ENCODE measurements around the gene SLC39A7. TPM values are rescaled to one million over a fixed set of nuclear protein-coding genes. Genes with fewer than 3 reads are reported as not detected.

Gene SLC39A7
- polyA plus RNA-seq, 1 donor: 95.2 TPM

DNA sequence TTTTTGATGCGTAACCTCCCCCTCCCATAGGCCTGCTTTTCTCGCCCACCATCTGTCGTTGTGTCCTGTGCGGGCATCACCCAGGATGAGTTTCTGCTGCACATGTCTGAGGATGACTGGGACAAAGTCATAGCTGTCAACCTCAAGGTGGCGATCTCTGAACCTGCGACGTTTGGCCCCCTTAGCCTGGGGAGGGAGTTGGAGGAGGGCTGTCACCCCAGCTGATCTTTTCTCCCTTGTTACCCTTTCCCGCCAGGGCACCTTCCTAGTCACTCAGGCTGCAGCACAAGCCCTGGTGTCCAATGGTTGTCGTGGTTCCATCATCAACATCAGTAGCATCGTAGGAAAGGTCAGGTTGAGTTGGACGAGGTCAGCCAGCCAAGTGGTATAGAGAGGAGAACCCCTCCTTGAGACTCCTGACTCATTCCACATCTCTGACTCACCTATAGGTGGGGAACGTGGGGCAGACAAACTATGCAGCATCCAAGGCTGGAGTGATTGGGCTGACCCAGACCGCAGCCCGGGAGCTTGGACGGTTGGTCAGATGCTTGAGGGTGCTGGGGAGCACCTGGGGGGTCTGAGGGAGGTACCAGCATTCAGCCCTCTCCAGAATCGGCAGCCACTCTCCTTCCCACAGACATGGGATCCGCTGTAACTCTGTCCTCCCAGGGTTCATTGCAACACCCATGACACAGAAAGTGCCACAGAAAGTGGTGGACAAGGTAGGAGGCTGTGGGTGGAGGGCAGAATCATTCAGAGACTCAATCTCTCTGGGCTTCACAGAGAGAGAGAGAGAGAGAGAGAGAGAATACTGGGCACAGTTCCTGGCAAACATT, 4.7 kb downstream of the SLC39A7 start:
- Histone ChIP-seq H3K4me1 (ENCODE audit: control insufficient read depth, insufficient read depth, low read length) (peaks cover 41% of the 10 kb centered on the region), H3K27ac (ENCODE audit: low read length) (peak overlapping the region; percentile 66), H3K9me3 (ENCODE audit: control insufficient read depth, low read depth, low read length) (peaks cover 2% of the 10 kb centered on the region), H3K36me3 (ENCODE audit: control insufficient read depth, insufficient read depth, low read length) (peaks cover 36% of the 10 kb centered on the region), H3K4me3 (ENCODE audit: low read length) (peak overlapping the region; percentile 89), H3K27me3 (ENCODE audit: control insufficient read depth, insufficient read depth, low read length) (no peaks in the 10 kb centered on the region)
- WGBS (ENCODE audit: insufficient coverage, low lambda C conversion rate): no CpG with 5 or more reads among the region's 17 CpGs
- peak in 1 of 2 donors; percentile 37 for DNase-seq

DNA sequence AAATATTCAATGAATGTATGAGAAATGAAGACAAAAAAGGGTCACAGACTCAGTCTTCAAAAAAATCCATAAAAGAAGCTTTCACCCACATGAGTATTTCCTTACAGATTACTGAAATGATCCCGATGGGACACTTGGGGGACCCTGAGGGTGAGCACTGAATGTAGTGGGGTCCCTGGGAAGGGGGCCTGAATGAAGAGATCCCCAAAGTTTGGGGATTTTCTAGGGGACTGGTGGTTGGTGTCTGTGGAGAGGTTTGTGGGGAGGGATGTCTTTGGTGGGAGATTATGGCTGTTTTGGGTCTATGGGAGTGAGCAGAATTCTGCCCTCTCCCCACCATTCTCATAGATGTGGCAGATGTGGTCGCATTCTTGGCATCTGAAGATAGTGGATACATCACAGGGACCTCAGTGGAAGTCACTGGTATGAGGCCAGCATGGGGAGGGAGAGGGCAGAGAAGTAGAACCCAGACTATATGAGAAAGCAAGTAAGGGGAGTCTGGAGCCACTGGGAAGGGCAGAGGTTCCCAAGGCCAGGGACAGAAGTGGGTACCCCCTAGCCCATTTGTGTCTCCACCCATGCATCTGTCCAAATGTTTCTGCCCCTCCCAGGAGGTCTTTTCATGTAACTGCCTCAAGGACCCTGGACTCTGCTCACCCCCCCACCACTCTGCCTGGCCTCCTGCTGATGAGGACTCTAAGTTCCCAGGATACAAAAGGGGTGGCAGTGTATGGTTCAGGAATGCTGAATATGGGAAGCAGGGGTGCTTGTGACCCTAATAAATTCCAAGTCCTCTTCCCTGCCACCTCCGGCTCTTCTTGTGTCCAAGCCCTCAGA, 5.6 kb downstream of the SLC39A7 start:
- H3K27me3 ChIP-seq (ENCODE audit: control insufficient read depth, insufficient read depth, low read length): no peaks in the 10 kb centered on the region
- DNase-seq: peak in 1 of 2 donors; percentile 37
- peaks cover 2% of the 10 kb centered on the region for H3K9me3 ChIP-seq (ENCODE audit: control insufficient read depth, low read depth, low read length)
- no peak overlapping the region for H3K4me3 ChIP-seq (ENCODE audit: low read length)
- H3K4me1 ChIP-seq (ENCODE audit: control insufficient read depth, insufficient read depth, low read length): peaks cover 41% of the 10 kb centered on the region
- H3K27ac ChIP-seq (ENCODE audit: low read length): no peak overlapping the region
- peaks cover 42% of the 10 kb centered on the region for H3K36me3 ChIP-seq (ENCODE audit: control insufficient read depth, insufficient read depth, low read length)
- no CpG with 5 or more reads among the region's 3 CpGs for WGBS (ENCODE audit: insufficient coverage, low lambda C conversion rate)

DNA sequence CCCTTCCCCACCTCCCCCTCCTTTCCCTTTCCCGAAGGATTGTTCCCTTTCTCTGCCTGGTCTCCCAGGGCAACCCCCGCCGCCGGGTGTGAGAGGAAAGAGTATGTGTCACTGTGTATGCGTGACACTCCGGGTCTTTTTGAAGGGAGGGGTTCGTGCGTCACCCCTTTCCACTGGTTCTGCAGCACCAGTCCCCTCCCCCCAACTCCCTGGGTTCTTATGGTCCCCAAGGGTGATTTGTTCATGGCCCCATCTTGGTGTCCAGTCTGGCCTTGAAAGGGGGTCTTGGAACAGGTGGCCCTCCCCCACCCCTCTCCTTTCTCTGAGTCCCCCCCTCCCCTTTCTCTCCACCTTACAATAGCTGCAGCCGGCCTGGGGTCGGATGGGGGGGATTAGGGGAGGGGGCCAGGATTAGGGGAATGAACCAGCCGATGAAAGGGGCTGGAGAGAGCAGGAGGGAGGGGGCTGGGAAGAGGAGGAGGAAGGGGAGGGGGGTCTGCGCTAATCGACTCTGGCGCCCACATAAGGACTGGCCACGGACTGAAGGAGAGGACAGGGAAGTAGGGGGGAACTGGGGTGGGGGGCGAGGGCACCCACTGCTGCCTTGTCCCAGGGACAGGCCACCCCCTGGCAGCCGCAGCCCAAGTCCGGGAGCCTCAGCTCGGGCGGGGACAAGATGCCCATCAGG, 6.3 kb downstream of the SLC39A7 start:
- Histone ChIP-seq H3K27me3 (ENCODE audit: control insufficient read depth, insufficient read depth, low read length) (no peaks in the 10 kb centered on the region), H3K27ac (ENCODE audit: low read length) (no peak overlapping the region), H3K9me3 (ENCODE audit: control insufficient read depth, low read depth, low read length) (peaks cover 2% of the 10 kb centered on the region), H3K36me3 (ENCODE audit: control insufficient read depth, insufficient read depth, low read length) (peaks cover 44% of the 10 kb centered on the region), H3K4me3 (ENCODE audit: low read length) (peak overlapping the region; percentile 98), H3K4me1 (ENCODE audit: control insufficient read depth, insufficient read depth, low read length) (peaks cover 33% of the 10 kb centered on the region)
- DNase-seq: peak in 1 of 2 donors; percentile 40
- no CpG with 5 or more reads among the region's 20 CpGs for WGBS (ENCODE audit: insufficient coverage, low lambda C conversion rate)

DNA sequence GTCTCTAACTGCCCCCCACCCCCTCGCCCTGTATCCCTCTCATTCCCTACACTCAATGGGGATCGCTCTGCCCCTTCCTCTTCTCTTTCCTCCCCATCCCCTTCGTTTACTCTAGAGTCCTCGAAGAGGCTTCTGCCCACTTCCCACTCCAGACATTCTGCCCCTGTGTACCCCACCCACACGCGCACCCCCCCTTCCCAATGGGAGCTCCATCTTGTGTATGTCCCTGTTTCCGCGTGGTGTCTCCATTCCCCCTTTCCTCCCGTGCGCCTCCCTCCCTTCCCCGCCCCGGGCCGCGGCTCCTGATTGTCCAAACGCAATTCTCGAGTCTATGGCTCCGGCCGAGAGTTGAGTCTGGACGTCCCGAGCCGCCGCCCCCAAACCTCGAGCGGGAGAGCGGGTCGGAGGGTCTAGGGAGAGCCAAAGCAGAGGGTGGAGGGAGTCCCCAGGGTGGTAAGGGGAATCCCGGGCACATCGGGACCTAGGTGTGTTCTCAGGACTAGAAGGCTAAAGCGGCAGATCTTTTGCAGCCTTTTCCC, 7.0 kb downstream of the SLC39A7 start:
- no CpG with 5 or more reads among the region's 29 CpGs for WGBS (ENCODE audit: insufficient coverage, low lambda C conversion rate)
- peaks cover 28% of the 10 kb centered on the region for H3K4me1 ChIP-seq (ENCODE audit: control insufficient read depth, insufficient read depth, low read length)
- H3K27ac ChIP-seq (ENCODE audit: low read length): peak overlapping the region; percentile 94
- H3K4me3 ChIP-seq (ENCODE audit: low read length): peak overlapping the region; percentile 98
- peak in 1 of 2 donors; percentile 73 for DNase-seq
- H3K9me3 ChIP-seq (ENCODE audit: control insufficient read depth, low read depth, low read length): peaks cover 2% of the 10 kb centered on the region
- peaks cover 4% of the 10 kb centered on the region for H3K27me3 ChIP-seq (ENCODE audit: control insufficient read depth, insufficient read depth, low read length)
- peaks cover 41% of the 10 kb centered on the region for H3K36me3 ChIP-seq (ENCODE audit: control insufficient read depth, insufficient read depth, low read length)

DNA sequence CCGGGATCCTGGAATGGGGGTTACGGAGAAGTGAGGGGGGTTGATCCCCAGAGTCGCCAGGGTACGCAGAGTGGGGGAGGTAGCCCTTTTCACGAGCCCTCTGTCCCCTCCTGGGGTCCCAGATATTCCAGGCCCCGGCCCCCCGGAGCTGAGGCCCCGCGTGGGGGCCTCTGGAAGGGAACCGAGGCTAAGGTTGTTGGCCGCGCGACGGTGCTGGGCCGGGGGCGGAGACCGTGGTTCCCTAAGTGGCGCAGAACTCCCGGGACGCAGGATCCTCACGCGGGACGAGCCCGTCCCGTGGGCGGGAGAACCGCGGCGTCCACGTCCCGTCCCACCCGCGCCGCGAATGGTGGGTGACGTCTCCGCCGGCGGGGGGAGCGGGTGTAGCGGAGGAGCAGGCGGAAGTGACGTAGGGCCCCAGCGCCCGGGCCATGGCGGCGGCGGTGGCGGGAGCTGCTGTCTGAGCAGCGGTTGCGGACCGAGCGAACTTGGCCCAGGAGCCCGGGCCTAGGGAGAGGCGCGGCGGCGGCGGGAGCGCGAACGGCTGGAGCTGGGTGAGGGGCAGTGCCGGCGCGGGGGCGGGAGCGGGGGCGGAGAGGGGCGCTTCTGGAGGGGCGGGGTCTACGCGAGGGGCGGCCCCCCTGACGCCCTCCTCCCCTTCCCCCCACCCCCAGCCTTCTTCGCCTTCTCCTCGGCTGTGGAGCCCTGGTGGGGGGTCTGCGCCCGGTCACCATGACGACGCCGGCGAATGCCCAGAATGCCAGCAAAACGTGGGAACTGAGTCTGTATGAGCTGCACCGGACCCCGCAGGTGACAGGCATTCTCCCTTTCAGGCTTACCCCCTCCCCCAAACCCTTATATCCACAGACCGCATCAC, 7.7 kb downstream of the SLC39A7 start, which contains the start of gene RING1:
RING1 (plus strand) TSS at position 410 of the 877 bp plus-strand sequence; CDS start at position 733, 323 bp downstream.
- 17% methylated on average over 1 of the region's 86 CpGs for WGBS (ENCODE audit: insufficient coverage, low lambda C conversion rate)
- peak within 1 kb of the TSS; percentile 98 for H3K4me3 ChIP-seq (ENCODE audit: low read length)
- peaks cover 35% of the 10 kb centered on the region for H3K4me1 ChIP-seq (ENCODE audit: control insufficient read depth, insufficient read depth, low read length)
- peaks cover 34% of the 10 kb centered on the region for H3K36me3 ChIP-seq (ENCODE audit: control insufficient read depth, insufficient read depth, low read length)
- H3K27ac ChIP-seq (ENCODE audit: low read length): peak within 1 kb of the TSS; percentile 94
- H3K9me3 ChIP-seq (ENCODE audit: control insufficient read depth, low read depth, low read length): peaks cover 2% of the 10 kb centered on the region
- H3K27me3 ChIP-seq (ENCODE audit: control insufficient read depth, insufficient read depth, low read length): peaks cover 11% of the 10 kb centered on the region
- peak; percentile 81 to 86 for DNase-seq

DNA sequence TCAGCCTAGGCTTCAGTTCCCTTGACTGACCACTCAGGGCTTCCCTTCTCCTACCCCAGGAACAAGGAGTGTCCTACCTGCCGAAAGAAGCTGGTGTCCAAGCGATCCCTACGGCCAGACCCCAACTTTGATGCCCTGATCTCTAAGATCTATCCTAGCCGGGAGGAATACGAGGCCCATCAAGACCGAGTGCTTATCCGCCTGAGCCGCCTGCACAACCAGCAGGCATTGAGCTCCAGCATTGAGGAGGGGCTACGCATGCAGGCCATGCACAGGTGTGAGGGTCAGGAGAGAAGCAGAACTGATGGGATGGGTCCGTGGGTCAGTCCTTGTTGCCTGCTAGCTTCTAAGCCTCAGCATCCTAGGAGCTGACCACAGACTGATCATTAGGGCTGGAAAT, 9.2 kb downstream of the SLC39A7 start:
- Histone ChIP-seq H3K4me1 (ENCODE audit: control insufficient read depth, insufficient read depth, low read length) (peaks cover 29% of the 10 kb centered on the region), H3K27ac (ENCODE audit: low read length) (no peak overlapping the region), H3K27me3 (ENCODE audit: control insufficient read depth, insufficient read depth, low read length) (peaks cover 26% of the 10 kb centered on the region), H3K9me3 (ENCODE audit: control insufficient read depth, low read depth, low read length) (peaks cover 2% of the 10 kb centered on the region), H3K4me3 (ENCODE audit: low read length) (no peak overlapping the region), H3K36me3 (ENCODE audit: control insufficient read depth, insufficient read depth, low read length) (peaks cover 26% of the 10 kb centered on the region)
- DNase-seq: no peak
- WGBS (ENCODE audit: insufficient coverage, low lambda C conversion rate): no CpG with 5 or more reads among the region's 10 CpGs

DNA sequence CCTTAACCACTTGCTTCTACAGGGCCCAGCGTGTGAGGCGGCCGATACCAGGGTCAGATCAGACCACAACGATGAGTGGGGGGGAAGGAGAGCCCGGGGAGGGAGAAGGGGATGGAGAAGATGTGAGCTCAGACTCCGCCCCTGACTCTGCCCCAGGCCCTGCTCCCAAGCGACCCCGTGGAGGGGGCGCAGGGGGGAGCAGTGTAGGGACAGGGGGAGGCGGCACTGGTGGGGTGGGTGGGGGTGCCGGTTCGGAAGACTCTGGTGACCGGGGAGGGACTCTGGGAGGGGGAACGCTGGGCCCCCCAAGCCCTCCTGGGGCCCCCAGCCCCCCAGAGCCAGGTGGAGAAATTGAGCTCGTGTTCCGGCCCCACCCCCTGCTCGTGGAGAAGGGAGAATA, 10.5 kb downstream of the SLC39A7 start:
- H3K27me3 ChIP-seq (ENCODE audit: control insufficient read depth, insufficient read depth, low read length): peaks cover 34% of the 10 kb centered on the region
- H3K4me1 ChIP-seq (ENCODE audit: control insufficient read depth, insufficient read depth, low read length): peaks cover 22% of the 10 kb centered on the region
- H3K27ac ChIP-seq (ENCODE audit: low read length): no peak overlapping the region
- no peak for DNase-seq
- peaks cover 2% of the 10 kb centered on the region for H3K9me3 ChIP-seq (ENCODE audit: control insufficient read depth, low read depth, low read length)
- peaks cover 26% of the 10 kb centered on the region for H3K36me3 ChIP-seq (ENCODE audit: control insufficient read depth, insufficient read depth, low read length)
- no CpG with 5 or more reads among the region's 17 CpGs for WGBS (ENCODE audit: insufficient coverage, low lambda C conversion rate)
- no peak overlapping the region for H3K4me3 ChIP-seq (ENCODE audit: low read length)

DNA sequence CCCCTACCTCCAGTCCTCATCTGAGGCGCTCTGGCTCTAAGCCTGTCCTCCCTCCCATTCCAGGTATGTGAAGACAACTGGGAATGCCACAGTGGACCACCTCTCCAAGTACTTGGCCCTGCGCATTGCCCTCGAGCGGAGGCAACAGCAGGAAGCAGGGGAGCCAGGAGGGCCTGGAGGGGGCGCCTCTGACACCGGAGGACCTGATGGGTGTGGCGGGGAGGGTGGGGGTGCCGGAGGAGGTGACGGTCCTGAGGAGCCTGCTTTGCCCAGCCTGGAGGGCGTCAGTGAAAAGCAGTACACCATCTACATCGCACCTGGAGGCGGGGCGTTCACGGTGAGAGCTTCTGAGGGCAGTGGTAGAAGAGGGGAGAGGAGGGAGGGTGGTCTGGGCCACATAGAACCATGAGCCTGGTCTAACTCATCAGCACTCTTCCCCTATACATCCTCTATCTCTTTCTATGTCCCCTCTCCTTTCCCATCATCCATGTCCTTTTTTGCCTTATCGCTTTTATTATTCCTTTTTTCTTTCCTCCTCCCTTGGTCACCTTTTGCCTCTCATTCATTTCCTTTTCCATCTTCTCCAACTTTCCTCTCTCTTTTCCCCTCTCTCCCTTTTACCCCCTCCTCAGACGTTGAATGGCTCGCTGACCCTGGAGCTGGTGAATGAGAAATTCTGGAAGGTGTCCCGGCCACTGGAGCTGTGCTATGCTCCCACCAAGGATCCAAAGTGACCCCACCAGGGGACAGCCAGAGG, 11.2 kb downstream of the SLC39A7 start:
- DNase-seq: no peak
- Histone ChIP-seq H3K4me3 (ENCODE audit: low read length) (no peak overlapping the region), H3K4me1 (ENCODE audit: control insufficient read depth, insufficient read depth, low read length) (peaks cover 17% of the 10 kb centered on the region), H3K27ac (ENCODE audit: low read length) (no peak overlapping the region), H3K36me3 (ENCODE audit: control insufficient read depth, insufficient read depth, low read length) (peaks cover 26% of the 10 kb centered on the region), H3K27me3 (ENCODE audit: control insufficient read depth, insufficient read depth, low read length) (peaks cover 34% of the 10 kb centered on the region), H3K9me3 (ENCODE audit: control insufficient read depth, low read depth, low read length) (peaks cover 2% of the 10 kb centered on the region)
- WGBS (ENCODE audit: insufficient coverage, low lambda C conversion rate): 90% methylated on average over 2 of the region's 18 CpGs

DNA sequence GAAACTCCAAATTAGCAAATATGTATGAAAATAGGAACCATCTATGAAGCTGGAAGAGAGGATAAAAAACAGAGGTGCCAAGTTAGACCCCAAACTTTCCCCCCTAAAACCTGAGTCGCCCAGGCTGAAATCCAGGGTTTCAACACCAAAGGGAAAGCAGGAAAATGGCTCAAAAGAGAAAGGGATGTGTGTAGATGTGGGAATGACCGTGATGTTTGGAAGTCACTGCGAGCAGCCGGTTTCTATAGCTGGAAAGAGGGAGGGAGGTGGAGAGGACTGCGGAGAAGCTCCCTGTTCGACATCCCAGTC, 12.1 kb downstream of the SLC39A7 start:
- H3K27me3 ChIP-seq (ENCODE audit: control insufficient read depth, insufficient read depth, low read length): peaks cover 34% of the 10 kb centered on the region
- peaks cover 26% of the 10 kb centered on the region for H3K36me3 ChIP-seq (ENCODE audit: control insufficient read depth, insufficient read depth, low read length)
- no peak for DNase-seq
- no peaks in the 10 kb centered on the region for H3K9me3 ChIP-seq (ENCODE audit: control insufficient read depth, low read depth, low read length)
- no peak overlapping the region for H3K27ac ChIP-seq (ENCODE audit: low read length)
- no CpG with 5 or more reads among the region's 6 CpGs for WGBS (ENCODE audit: insufficient coverage, low lambda C conversion rate)
- peaks cover 9% of the 10 kb centered on the region for H3K4me1 ChIP-seq (ENCODE audit: control insufficient read depth, insufficient read depth, low read length)
- H3K4me3 ChIP-seq (ENCODE audit: low read length): peak overlapping the region; percentile 46

All from large intestine (tissue), 3 donors.